Fibroblast of the aortic adventitia (primary cell): Measurements from ENCODE around the gene SPAG6. TPM values are rescaled to one million over a fixed set of nuclear protein-coding genes. Genes with fewer than 3 reads are reported as not detected.

ENCODE experiments used
- DNase-seq: peaks from one replicate; pipeline ENCODE4 v3.0.0-alpha.2; 2010; ENCODE audit warnings: low read depth
- H3K4me3 ChIP-seq: 2 replicates; pipeline ENCODE4 v1.5.1; 2011; ENCODE audit warnings: low read depth, mild to moderate bottlenecking, control low read depth, low read length, moderate library complexity
- CTCF ChIP-seq: IDR thresholded peaks from 2 replicates; pipeline ENCODE4 v1.5.1; 2011; ENCODE audit warnings: mild to moderate bottlenecking, low read length, control low read depth, inconsistent platforms; ENCODE audit not compliant: insufficient read depth
- total RNA-seq: library from RNA; depleted of rRNA; stranded (reverse); fragments of >200 nt; gene quantifications from 2 replicates; pipeline ENCODE4 v1.2.3, GENCODE V29; 2012; ENCODE audit warnings: low replicate concordance

SPAG6 gene
- total RNA-seq, 1 donor, result not detected

DNA sequence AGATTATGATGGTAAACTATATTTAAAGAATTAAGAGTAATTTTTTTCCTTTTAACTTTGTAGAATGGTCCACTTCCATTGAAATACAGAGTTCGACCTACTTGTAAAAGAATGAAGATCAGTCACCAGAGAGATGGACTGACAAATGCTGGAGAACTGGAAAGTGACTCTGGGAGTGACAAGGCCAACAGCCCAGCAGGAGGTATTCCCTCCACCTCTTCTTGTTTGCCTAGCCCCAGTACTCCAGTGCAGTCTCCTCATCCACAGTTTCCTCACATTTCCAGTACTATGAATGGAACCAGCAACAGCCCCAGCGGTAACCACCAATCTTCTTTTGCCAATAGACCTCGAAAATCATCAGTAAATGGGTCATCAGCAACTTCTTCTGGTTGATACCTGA, 16.1 kb upstream of the SPAG6 start:
- TF ChIP-seq CTCF, result no peak
- no peak overlapping the region for H3K4me3 ChIP-seq
- no peak for DNase-seq

DNA sequence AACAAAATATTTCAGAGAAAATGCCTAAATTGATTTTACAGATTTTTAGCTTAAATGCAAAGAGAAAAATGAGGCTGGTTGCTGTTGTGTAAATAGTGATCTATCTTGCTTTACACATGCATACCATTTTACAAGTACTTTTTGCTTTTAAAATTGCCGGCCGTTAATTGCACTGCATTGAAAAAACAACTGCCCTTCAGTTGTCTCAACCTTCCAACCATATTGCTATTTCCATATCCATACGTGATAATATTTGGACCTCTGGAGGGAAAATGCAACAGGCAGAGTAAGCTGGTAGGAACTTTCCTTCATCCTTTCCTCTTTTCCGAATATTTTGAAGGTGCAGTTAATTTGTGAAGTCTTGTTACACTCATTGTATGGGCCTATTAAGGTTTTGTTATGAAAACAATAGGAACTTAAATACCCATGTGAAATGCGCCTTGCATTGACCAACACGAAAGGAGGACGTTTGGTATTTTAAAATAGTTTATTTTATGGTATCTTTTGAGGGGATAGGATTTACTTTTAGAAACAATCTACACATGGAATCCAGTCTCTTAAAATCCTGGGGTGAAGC, 13.1 kb upstream of the SPAG6 start:
- no peak overlapping the region for H3K4me3 ChIP-seq
- no peak for DNase-seq
- no peak for TF ChIP-seq CTCF

GRCh38 chr10:22333167-22333974, 11.9 kb upstream of the SPAG6 start:
- no peak overlapping the region for H3K4me3 ChIP-seq
- no peak for DNase-seq
- TF ChIP-seq CTCF, result no peak

GRCh38 chr10:22333975-22334282, 11.4 kb upstream of the SPAG6 start:
- H3K4me3 ChIP-seq, result no peak overlapping the region
- no peak for DNase-seq
- no peak for TF ChIP-seq CTCF

DNA sequence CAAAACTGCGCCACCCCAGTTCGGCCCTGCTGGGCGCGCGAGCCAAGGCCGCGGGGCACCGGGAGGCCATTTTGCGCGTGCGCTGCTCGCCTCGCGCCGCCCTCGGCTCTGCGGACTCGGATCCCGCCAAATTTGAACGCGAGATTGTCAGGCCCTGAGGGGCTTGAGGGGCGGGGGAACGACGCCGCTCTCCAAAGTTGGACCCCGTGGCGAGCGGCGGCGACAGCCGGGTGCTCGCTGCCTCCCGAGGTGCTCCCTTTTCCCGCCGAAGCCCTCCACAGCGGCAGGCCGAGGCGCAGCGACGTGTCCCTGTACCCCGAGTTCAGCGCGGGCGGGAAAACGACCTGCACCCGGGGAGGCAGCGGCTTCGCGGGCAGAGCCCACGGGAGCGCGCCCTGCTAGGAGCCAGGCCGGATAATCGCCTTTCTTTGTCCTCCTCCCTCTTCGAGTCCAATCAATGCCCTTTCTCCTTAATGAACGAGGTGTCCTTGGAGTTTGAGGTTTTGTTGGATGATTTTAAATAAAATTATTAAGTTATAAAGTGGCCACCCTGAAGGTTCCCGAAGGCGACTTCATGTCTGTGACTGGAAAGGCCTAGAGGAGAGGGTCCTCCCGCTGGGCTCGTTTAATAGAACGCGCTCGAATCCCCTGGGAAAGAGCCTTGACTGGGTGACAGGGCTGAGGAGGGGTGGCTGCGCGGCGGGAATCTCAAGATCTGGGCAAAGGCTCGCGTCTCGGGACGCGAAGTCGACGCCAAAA, 10.7 kb upstream of the SPAG6 start:
- TF ChIP-seq CTCF, result no peak
- H3K4me3 ChIP-seq, result peak overlapping the region; percentile 58
- no peak for DNase-seq

DNA sequence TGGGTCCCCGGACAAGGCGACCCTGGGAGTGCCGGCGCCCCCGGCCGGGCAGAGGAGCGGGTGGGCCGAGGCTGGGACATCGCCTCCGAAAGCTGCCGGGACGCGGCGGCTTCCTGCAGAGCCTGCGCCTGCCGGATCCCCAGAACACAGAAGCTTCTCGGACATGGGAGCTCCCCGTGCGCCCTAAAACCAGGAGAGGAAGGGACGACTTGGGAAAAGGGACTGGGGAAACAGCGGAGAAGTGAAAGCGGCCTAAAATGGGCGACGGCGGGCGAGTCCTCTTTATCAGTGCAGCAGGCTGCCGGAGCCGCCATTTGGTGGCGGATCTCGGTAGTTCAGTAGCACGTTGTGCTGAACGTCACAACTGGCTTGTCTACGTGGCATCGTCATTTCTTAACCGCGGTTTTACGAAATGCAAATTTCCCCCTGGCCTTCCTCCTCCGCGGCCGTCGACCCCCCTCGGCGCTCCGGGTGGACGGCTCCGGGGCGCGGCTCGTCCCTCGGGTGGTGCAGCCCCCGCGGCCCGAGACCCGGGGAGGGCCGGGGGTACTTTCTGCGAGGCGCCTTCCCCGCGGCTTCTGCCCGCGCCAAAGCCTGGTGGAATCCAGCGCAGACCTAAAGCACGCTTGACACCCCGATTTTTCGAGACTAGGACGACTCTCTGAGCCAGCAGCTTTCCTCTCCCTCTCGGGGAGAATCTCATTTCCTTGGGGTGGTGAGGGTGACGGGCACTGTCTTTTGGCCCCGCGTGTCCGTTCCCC, 9.9 kb upstream of the SPAG6 start:
- H3K4me3 ChIP-seq, result peak overlapping the region; percentile 58
- TF ChIP-seq CTCF, result peak; percentile 26
- peak; percentile 56 for DNase-seq
